Type B pancreatic cell (in vitro differentiated cells): ENCODE results near the gene GABRE. TPM values are rescaled to one million over a fixed set of nuclear protein-coding genes. Genes with fewer than 3 reads are reported as not detected.

ENCODE experiments used
- DNase-seq: peaks from one replicate; pipeline ENCODE4 v3.0.0; 2021; ENCODE audit warnings: mixed read lengths; ENCODE audit not compliant: unreplicated experiment; ENCODE audit errors: extremely low spot score
- H3K27ac Mint-ChIP-seq: 2 replicates; pipeline ENCODE4 v1.8.0; 2021; ENCODE audit warnings: mild to moderate bottlenecking, mixed read lengths
- H3K27me3 Mint-ChIP-seq: 2 replicates; pipeline ENCODE4 v1.8.0; 2021; ENCODE audit warnings: mixed read lengths
- H3K36me3 Mint-ChIP-seq: 2 replicates; pipeline ENCODE4 v1.8.0; 2021; ENCODE audit warnings: mixed read lengths
- H3K4me1 Mint-ChIP-seq: one replicate; pipeline ENCODE4 v1.8.0; 2021; ENCODE audit warnings: mixed read lengths; ENCODE audit not compliant: unreplicated experiment
- H3K4me3 Mint-ChIP-seq: 2 replicates; pipeline ENCODE4 v1.8.0; 2021; ENCODE audit warnings: mild to moderate bottlenecking, mixed read lengths
- H3K9me3 Mint-ChIP-seq: 2 replicates; pipeline ENCODE4 v1.8.0; 2021; ENCODE audit warnings: mixed read lengths
- total RNA-seq: library from RNA; stranded (reverse); gene quantifications from 2 replicates; pipeline ENCODE4 v1.2.1, GENCODE V29; 2021; ENCODE audit warnings: low replicate concordance
- TF ChIP-seq, protein P1 (sequence below): fragments of 200-600 bp; sonication (generic); conservative IDR thresholded peaks from 2 replicates; pipeline ENCODE4 v1.5.0; 2021; ENCODE audit warnings: antibody characterized with exemption, mild to moderate bottlenecking

GABRE gene
- total RNA-seq, 1 donor from 2014 or later, result 9.9 TPM

DNA sequence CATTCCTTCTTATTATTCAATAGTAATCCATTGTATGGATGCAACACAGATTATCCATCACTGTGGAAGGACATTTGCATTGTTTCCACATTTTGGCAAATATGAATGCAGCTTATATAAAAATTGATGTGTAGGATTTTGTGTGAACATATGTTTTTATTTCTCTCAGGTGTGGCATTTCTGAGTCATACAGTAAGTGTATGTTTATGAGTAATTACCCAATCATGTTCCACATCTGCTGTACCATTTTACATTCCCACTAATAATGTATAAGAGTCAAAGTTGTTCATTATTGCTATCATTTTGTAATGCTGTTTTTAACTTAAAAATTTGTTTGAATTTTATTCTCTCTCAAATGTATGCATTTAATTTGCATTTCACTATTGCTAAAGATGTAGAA, 36.3 kb downstream of the GABRE start:
- Mint-ChIP-seq H3K27ac (no peak overlapping the region), H3K4me3 (no peak overlapping the region)

DNA sequence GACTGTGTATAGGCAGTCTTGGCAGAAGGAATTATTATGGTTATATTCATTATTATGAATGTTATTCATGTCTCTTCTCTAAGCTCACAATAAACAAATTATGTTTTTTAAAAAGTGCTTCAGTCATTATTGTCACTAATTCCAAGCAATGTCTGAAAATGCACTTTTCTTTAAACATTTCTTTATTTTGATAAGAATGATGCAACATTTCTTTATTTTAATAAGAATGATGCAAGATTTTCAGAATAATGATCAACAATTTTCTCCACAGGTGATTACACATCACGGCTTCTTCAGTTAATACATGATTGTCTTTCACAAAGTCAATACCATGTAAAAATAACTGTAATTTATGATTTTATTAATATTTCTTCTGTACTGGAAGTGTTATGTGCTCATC, 39.1 kb downstream of the GABRE start:
- Mint-ChIP-seq H3K27me3 (no peaks in the 10 kb centered on the region), H3K9me3 (no peaks in the 10 kb centered on the region), H3K27ac (no peak overlapping the region), H3K36me3 (no peaks in the 10 kb centered on the region), H3K4me1 (no peaks in the 10 kb centered on the region), H3K4me3 (no peak overlapping the region)
- DNase-seq, result no peak
- TF ChIP-seq, protein P1, sequence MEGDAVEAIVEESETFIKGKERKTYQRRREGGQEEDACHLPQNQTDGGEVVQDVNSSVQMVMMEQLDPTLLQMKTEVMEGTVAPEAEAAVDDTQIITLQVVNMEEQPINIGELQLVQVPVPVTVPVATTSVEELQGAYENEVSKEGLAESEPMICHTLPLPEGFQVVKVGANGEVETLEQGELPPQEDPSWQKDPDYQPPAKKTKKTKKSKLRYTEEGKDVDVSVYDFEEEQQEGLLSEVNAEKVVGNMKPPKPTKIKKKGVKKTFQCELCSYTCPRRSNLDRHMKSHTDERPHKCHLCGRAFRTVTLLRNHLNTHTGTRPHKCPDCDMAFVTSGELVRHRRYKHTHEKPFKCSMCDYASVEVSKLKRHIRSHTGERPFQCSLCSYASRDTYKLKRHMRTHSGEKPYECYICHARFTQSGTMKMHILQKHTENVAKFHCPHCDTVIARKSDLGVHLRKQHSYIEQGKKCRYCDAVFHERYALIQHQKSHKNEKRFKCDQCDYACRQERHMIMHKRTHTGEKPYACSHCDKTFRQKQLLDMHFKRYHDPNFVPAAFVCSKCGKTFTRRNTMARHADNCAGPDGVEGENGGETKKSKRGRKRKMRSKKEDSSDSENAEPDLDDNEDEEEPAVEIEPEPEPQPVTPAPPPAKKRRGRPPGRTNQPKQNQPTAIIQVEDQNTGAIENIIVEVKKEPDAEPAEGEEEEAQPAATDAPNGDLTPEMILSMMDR, result no peak

More for the DNA sequence above, 36.3 kb downstream of the GABRE start:
- DNase-seq, result no peak
- no peaks in the 10 kb centered on the region for H3K36me3 Mint-ChIP-seq
- TF ChIP-seq, protein P1, result no peak
- H3K27me3 Mint-ChIP-seq, result no peaks in the 10 kb centered on the region
- no peaks in the 10 kb centered on the region for H3K9me3 Mint-ChIP-seq
- no peaks in the 10 kb centered on the region for H3K4me1 Mint-ChIP-seq

DNA sequence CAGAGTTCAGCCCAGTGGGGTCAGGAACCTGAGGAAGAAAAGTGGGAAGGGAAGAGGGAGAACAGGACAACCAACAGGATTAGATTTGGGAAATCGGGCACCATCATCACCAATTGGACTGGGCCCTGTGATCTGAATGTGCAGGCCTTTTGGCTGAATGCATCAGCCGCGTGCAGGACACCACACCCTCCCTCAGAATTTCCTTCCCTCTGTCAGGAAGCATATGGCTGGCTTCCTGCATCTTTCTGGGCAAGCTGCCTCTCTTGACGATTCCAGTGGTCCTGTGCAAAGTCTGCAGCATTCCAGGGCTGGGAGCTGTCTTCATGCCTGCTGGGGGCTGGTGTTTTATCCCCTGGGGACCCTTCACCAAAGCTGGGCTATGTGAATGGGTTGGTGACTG, 45.4 kb downstream of the GABRE start:
- Mint-ChIP-seq H3K27ac (no peak overlapping the region), H3K4me3 (no peak overlapping the region), H3K27me3 (no peaks in the 10 kb centered on the region), H3K36me3 (no peaks in the 10 kb centered on the region), H3K9me3 (no peaks in the 10 kb centered on the region), H3K4me1 (no peaks in the 10 kb centered on the region)
- TF ChIP-seq, protein P1, result no peak
- DNase-seq, result no peak

DNA sequence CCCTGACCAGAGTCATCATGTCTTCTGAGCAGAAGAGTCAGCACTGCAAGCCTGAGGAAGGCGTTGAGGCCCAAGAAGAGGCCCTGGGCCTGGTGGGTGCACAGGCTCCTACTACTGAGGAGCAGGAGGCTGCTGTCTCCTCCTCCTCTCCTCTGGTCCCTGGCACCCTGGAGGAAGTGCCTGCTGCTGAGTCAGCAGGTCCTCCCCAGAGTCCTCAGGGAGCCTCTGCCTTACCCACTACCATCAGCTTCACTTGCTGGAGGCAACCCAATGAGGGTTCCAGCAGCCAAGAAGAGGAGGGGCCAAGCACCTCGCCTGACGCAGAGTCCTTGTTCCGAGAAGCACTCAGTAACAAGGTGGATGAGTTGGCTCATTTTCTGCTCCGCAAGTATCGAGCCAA, 50.8 kb downstream of the GABRE start:
- H3K27me3 Mint-ChIP-seq, result no peaks in the 10 kb centered on the region
- DNase-seq, result no peak
- no peak overlapping the region for H3K27ac Mint-ChIP-seq
- TF ChIP-seq, protein P1, result no peak
- H3K9me3 Mint-ChIP-seq, result no peaks in the 10 kb centered on the region
- H3K36me3 Mint-ChIP-seq, result no peaks in the 10 kb centered on the region
- H3K4me3 Mint-ChIP-seq, result no peak overlapping the region
- H3K4me1 Mint-ChIP-seq, result no peaks in the 10 kb centered on the region

DNA sequence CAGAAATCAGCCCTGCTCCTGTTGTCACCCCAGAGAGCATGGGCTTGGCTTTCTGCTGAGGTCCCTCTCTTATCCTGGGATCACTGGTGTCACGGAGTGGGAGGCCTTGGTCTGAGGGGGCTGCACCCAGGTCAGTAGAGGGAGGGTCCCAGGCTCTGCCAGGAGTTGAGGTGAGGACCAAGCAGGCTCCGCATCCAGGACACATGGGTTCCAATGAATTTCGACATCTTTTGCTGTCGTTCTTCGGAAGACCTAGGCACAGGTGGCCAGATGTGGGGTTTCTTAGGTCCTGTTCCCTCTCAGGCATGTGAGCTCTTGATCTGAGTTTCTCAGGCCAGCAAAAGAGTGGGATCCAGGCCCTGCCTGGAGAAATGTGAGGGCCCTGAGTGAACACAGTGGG, 51.8 kb downstream of the GABRE start:
- TF ChIP-seq, protein P1, result no peak
- DNase-seq, result no peak
- Mint-ChIP-seq H3K4me3 (no peak overlapping the region), H3K27me3 (no peaks in the 10 kb centered on the region), H3K9me3 (no peaks in the 10 kb centered on the region), H3K36me3 (no peaks in the 10 kb centered on the region), H3K4me1 (no peaks in the 10 kb centered on the region), H3K27ac (no peak overlapping the region)

DNA sequence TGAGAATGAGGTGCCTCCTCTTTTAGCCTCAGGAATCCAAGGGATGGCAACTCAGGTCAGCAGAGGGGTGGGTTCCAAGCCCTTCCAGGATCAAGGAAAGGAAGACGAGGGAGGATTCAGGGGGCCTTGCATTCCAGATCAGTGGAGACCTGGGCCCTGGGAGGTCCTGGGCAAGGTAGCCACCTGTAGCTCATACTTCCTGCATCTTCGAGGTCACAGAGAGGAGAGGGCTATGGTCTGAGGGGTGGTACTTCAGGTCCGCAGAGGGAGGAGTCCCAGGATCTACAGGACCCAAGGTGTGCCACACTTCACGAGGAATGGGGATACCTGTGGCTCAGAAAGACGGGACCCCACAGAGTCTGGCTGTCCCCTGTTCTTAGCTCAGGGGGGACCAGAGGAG, 52.6 kb downstream of the GABRE start:
- Mint-ChIP-seq H3K36me3 (no peaks in the 10 kb centered on the region), H3K4me1 (no peaks in the 10 kb centered on the region), H3K4me3 (no peak overlapping the region), H3K9me3 (no peaks in the 10 kb centered on the region), H3K27ac (no peak overlapping the region), H3K27me3 (no peaks in the 10 kb centered on the region)
- no peak for DNase-seq
- TF ChIP-seq, protein P1, result no peak
